ENCODE measurements around the gene ABHD12B. TPM values are rescaled to one million over a fixed set of nuclear protein-coding genes. Genes with fewer than 3 reads are reported as not detected.

ABHD12B gene
- total and polyA plus RNA-seq, 2 donors (not counting 3 experiments of a cell fraction or from before 2014, with no cell fraction given) = not detected

GRCh38 chr14:50947446-50947845 lies 75.6 kb downstream of the ABHD12B start:
- no peaks in the 10 kb centered on the region for H3K9me1 ChIP-seq (replicated peaks; ENCODE audit: control insufficient read depth, extremely low read depth, insufficient read depth, low read length)
- H3K9ac ChIP-seq (replicated peaks; ENCODE audit: extremely low read depth, insufficient read depth, low read length) = no peak overlapping the region
- TF ChIP-seq EZH2 (IDR thresholded peaks at IDR 0.05; ENCODE audit: borderline replicate concordance, low read depth, low read length, severe bottlenecking) (no peak), POLR2AphosphoS5 (IDR thresholded peaks at IDR 0.05; ENCODE audit: insufficient read depth, low read depth, low read length) (no peak), POLR2A (IDR thresholded peaks at IDR 0.05; ENCODE audit: low read depth, low read length) (no peak), CTCF (IDR thresholded peaks at IDR 0.05; ENCODE audit: extremely low read depth in 1 of 2, insufficient read depth in 1 of 2, low read depth in 1 of 2, low read length in 2 of 2) (no peak), FOS (IDR thresholded peaks at IDR 0.05; ENCODE audit: borderline replicate concordance, insufficient read depth, low read length) (no peak), MAX (IDR thresholded peaks at IDR 0.05; ENCODE audit: insufficient read depth, insufficient read length) (no peak), GATA2 (IDR thresholded peaks at IDR 0.05; ENCODE audit: insufficient read depth, insufficient read length, low read depth, low read length) (no peak), JUN (IDR thresholded peaks at IDR 0.05; ENCODE audit: borderline replicate concordance, insufficient read depth, insufficient read length, low read depth) (no peak), MYC (IDR thresholded peaks at IDR 0.05; ENCODE audit: low read depth, low read length) (no peak)
- intact Hi-C loops (cut with micrococcal nuclease) = no loop called here
- no peak overlapping the region for H3K4me2 ChIP-seq (ENCODE audit: insufficient read depth, low read length)
- CTCF ChIA-PET = no interaction called here
- H2AFZ ChIP-seq (ENCODE audit: low read depth, low read length) = no peak overlapping the region
- POLR2A ChIA-PET = no interaction called here
- BruUV-seq (replicated peaks) = no TSS peak
- dilution Hi-C loops (cut with MboI; ENCODE audit: extremely low pct_ligation_motif_present, low sequenced_read_pairs) = no loop called here
- no peaks in the 10 kb centered on the region for H3K27me3 ChIP-seq (ENCODE audit: control insufficient read depth in 2 of 2, insufficient read depth in 2 of 2, low read length in 2 of 2)
- peaks cover 3% of the 10 kb centered on the region for H3K79me2 ChIP-seq (ENCODE audit: control insufficient read depth, insufficient read depth, low read length)
- H3K4me3 ChIP-seq (replicated peaks in 1 of 3; ENCODE audit: insufficient read depth in 1 of 3, low read depth in 1 of 3, low read length in 3 of 3) = no peak overlapping the region
- no peak overlapping the region for H3K27ac ChIP-seq (ENCODE audit: insufficient read depth, low read depth, low read length)
- peaks cover 13% of the 10 kb centered on the region for H3K4me1 ChIP-seq (ENCODE audit: control insufficient read depth, extremely low read depth, insufficient read depth, low read length)
- no peaks in the 10 kb centered on the region for H3K9me3 ChIP-seq (replicated peaks; ENCODE audit: control insufficient read depth, insufficient read depth, low read length)
- no peak for DNase-seq (ENCODE audit: low read depth, low spot score)
- no peaks in the 10 kb centered on the region for H4K20me1 ChIP-seq (replicated peaks; ENCODE audit: control insufficient read depth, extremely low read depth, insufficient read depth, low read length)
- H3K36me3 ChIP-seq (ENCODE audit: control insufficient read depth in 2 of 2, extremely low read depth in 1 of 2, insufficient read depth in 2 of 2, low read length in 2 of 2) = no peaks in the 10 kb centered on the region
- FAIRE-seq = no peak
